Measurements from ENCODE around the gene CHST3.

Gene CHST3

DNA sequence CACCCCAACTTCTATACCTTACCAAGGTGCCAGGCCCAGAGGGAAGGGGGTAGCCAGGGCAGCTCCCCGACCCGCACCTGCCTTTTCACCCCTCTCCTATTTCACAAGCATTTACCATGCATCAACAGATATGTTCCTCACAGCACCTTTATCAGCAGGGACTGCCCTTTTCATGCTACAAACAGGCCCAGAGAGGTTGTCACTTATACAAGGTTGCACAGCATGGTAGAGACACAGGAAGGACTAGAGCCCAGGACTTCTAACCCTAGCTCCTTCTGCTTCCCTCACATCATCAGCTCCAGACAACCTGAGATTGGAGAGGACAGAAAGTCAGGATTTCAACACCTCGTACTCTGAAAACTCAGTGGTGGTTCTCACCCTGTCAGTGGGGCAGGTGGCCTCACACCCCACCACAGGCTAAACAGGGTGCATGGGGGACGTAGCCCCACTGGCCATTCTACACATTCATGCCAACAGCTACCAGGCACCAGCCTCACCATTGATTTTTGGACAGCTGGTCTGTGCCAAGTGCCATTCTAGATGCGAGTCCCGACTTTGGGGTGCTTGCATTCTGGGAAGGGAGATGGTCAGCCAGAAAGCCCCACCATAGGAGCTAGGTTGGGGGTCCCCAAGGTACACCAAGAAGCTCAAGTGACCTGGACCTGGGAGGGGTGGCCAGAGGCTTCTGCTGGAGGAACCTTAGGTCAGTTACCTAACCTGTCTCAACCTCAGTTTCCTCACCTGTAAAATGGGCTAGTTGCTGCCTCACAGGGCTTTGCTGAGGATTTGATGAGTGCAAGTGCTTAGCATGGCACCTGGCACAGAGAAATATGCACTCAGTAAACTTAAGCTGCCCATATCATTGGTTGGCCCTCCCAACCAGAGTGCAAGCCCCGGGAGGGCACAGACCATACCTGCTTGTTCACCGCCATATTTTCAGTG, 38.4 kb downstream of the CHST3 start:
- no peak overlapping the region for H3K4me3 ChIP-seq (ENCODE audit: low read length)
- DNase-seq (ENCODE audit: low read depth, low spot score) = no peak

DNA sequence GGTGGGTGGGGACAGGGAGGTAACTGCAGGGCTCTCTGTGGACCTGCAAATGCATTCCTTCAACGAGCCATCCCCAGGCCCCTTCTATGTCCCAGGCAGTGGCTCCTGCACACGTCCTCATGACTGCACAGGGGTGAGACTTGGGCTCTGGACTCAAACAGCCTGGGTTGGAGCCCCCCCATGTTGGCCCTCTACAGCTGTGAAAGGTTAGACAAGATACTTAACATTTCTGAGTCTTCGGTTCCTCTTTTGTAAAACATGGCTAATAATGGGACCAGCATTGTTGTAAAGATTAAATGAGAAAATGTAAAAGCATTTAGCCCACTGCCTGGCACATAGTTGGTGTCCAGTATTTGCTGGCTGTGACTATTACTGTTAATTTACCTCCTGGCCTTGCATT, 41.8 kb downstream of the CHST3 start:
- DNase-seq (ENCODE audit: low read depth, low spot score) = no peak
- no peak overlapping the region for H3K4me3 ChIP-seq (ENCODE audit: low read length)

DNA sequence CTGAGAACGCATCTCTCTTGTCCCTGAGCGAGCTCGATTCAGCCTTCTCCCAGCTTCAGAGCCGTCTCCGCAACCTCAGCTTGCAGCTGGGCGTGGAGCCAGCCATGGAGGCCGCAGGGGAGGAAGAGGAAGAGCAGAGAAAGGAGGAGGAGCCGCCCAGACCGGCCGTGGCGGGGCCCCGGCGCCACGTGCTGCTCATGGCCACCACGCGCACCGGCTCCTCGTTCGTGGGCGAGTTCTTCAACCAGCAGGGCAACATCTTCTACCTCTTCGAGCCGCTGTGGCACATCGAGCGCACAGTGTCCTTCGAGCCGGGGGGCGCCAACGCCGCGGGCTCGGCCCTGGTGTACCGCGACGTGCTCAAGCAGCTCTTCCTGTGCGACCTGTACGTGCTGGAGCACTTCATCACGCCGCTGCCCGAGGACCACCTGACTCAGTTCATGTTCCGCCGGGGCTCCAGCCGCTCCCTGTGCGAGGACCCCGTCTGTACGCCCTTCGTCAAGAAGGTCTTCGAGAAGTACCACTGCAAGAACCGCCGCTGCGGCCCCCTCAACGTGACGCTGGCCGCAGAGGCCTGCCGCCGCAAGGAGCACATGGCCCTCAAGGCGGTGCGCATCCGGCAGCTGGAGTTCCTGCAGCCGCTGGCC, 43.2 kb downstream of the CHST3 start:
- H3K4me3 ChIP-seq (ENCODE audit: low read length) = no peak overlapping the region
- no peak for DNase-seq (ENCODE audit: low read depth, low spot score)

DNA sequence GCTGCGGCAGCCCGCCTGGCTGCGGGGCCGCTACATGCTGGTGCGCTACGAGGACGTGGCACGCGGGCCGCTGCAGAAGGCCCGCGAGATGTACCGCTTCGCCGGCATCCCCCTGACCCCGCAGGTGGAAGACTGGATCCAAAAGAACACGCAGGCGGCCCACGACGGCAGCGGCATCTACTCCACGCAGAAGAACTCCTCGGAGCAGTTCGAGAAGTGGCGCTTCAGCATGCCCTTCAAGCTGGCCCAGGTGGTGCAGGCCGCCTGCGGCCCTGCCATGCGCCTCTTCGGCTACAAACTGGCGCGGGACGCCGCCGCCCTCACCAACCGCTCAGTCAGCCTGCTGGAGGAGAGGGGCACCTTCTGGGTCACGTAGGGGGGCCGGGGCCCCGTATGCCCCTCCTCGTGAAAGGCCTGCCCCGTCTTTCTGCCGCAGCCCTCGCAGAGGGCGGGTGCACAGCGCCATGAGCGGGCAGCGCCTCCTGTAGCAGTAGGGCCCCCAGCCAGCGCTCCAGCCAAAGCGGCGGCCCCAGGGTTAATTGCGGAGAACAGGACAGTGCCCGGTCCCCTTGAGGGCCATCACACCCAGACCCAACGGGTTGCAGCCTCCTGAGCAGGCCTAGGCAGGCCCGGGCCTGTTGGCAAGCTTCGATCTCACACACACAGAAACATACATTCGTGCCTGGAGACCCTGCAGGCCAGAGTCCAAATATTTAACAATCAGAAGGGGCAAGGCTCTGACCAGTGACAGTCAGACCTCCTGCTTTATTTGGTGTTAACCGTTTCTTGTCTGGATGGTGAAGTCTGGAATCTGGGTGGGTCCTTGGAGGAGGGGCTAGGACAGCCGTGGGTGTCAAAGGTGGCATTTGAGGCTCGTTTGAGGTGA, 44.1 kb downstream of the CHST3 start:
- no peak for DNase-seq (ENCODE audit: low read depth, low spot score)
- no peak overlapping the region for H3K4me3 ChIP-seq (ENCODE audit: low read length)

DNA sequence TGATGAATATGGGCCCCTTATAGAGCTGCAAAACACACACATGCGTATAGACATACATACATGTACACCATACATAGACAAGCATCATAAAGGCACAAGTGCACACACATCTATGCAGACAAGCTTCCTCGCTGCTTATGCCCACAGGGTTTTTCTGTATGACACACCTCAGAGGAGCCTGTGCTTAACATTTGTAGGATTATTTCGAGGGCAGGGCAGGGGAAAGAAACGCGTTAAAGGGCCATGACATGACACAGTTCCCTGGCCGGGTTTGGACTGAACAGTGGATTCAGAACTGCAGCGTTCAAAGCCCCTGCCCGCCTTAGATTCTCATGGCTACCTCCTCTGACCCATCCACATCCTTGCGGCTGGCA, 44.8 kb downstream of the CHST3 start:
- DNase-seq (ENCODE audit: low read depth, low spot score) = no peak
- H3K4me3 ChIP-seq (ENCODE audit: low read length) = no peak overlapping the region

DNA sequence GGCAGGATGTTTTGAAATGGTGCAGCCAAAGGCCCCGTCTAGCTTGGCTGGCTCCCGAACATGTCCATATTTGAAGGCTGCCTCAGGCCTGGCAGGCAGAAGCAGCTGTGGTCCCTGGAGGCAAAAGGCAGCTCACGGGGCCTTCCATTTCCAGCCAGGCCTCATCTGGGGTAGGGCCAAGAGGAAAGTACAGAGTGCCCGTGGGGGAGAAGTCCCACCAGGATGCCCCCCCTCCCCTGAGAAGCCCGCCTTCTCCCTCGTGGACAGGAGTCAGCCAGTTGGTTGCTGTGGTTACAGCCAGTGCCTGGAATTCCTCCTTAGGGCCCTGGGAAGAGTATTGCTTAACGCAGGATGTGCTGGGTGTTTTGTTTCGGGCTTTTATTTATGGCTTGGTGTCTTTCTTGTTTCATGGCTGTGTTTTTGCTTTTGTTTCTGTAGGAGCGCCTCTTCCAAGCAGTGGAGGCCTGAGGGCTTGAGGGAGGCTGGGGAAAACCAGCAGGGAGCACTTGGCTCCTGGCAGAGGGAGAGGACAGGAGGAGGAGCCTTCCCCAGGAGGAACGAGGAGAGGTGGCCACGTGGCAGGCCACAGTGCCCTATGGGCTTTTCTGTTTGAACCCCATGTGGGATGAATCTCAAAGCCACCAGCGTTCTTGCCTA, 45.4 kb downstream of the CHST3 start:
- DNase-seq (ENCODE audit: low read depth, low spot score) = no peak
- H3K4me3 ChIP-seq (ENCODE audit: low read length) = no peak overlapping the region

DNA sequence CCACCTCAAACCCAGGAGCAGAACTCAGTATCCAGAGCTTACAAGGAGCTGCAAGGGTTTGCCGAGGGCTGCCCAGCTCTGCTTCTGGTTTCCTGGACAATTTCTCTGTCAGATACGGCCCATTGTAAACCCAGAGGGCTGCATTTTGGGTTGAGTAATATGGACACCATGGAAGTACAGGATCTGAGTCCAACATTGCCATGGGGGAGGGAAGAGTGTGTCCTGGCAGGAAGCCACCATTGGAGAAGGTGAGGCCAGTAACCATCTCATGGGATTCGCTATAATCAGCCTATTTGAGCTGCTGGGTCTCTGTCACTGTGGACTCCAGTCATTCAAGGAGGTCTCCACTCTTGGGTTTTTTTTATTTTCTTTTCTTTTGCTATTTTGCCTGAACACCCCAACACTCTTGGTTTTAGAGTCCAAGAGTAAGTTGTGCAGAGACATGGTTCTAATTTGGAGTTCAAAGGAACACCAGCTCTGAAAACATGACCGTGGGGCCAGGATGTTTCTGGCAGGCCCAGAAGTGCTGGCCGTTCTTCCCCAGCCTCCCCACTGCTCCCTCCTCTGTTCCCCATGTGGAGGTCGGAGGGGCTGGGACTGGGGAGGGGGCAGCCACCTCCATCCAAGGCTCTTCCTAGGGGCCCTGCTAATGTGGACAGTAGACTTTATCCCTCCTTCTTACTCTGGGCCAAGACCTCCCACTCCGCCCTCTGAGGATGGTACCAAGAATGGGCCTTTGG, 46.2 kb downstream of the CHST3 start:
- no peak overlapping the region for H3K4me3 ChIP-seq (ENCODE audit: low read length)
- DNase-seq (ENCODE audit: low read depth, low spot score) = no peak

DNA sequence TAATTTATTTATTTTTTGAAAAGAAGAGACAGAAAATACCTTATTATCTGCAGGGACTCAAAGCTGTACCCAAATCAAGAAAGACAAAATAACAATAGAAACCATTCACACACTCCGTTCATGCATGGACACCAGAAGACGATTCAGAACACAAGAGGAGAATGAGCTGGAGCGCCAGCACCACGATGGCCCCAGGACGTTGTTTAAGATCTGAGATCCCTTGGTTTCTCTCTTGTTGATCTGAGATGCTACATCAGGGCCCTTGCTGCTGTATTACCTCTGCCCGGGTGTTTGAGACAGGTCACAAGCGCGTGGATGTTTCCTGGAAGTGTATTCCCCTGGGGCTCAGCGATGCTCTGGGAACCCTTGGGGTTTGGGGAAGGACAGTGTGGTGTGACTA, 46.8 kb downstream of the CHST3 start:
- no peak overlapping the region for H3K4me3 ChIP-seq (ENCODE audit: low read length)
- no peak for DNase-seq (ENCODE audit: low read depth, low spot score)

DNA sequence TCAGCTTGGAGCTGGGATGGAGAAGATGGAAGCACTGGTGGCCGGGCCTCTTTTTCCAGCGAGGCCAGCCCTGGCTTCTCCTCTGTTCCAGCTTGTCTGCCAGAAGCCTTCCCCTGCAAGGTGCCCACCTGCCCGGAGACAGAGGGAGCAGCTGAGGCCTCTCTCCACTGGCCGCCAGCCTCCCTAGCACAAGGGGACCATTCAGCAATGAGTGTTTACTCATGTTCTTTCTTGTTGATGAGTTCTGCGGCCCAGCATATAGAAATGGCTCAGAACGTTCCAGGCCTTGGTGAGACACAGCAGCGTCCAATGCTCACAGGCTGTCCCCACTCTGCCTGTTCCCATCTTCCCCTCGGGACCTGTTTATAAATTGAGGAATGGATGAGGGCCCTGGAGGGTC, 47.3 kb downstream of the CHST3 start:
- no peak overlapping the region for H3K4me3 ChIP-seq (ENCODE audit: low read length)
- no peak for DNase-seq (ENCODE audit: low read depth, low spot score)

DNA sequence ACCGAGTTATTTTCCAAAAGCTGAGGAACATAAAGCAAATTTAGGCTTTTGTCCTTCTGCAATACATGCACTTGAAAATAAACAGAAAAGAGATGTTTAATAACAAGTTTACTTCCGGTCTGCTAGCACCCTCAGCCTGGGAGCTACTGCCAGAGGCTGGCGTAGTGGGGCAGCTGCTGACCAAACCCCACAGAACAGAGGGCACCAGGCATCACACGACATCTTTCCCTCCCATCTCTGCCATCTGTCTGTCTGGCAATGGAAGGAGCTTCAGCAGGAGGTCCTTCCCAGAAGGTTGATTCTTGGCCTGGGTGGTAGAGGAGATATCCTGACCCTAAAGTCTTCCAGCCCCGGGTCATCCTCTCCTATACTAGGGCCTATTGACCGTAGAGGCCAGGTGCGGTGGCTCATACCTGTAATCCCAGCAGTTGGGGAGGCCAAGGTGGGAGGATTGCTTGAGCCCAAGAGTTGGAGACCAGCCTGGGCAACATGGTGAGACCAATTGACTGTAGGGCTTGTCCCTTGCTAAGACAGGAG, 47.8 kb downstream of the CHST3 start:
- no peak overlapping the region for H3K4me3 ChIP-seq (ENCODE audit: low read length)
- no peak for DNase-seq (ENCODE audit: low read depth, low spot score)

DNA sequence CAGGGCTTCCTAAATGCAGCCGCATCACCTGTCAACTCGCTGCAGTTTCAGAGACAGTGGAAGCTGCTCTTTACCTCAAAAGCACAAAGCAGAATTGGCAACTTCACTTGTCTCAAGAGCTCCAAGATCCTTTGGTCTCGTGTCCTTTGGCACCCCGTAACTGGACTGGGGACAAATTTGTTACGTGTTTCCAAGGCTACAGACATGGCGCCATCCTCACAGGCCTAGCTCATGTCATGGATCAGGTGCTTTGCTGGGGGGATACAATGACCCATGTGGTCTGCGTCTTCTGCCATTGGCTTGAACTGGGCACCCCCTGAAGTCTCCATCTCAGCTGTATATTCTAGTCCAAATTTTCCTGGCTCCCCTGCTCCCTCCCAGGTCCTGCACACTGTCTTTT, 48.6 kb downstream of the CHST3 start:
- H3K4me3 ChIP-seq (ENCODE audit: low read length) = no peak overlapping the region
- no peak for DNase-seq (ENCODE audit: low read depth, low spot score)

DNA sequence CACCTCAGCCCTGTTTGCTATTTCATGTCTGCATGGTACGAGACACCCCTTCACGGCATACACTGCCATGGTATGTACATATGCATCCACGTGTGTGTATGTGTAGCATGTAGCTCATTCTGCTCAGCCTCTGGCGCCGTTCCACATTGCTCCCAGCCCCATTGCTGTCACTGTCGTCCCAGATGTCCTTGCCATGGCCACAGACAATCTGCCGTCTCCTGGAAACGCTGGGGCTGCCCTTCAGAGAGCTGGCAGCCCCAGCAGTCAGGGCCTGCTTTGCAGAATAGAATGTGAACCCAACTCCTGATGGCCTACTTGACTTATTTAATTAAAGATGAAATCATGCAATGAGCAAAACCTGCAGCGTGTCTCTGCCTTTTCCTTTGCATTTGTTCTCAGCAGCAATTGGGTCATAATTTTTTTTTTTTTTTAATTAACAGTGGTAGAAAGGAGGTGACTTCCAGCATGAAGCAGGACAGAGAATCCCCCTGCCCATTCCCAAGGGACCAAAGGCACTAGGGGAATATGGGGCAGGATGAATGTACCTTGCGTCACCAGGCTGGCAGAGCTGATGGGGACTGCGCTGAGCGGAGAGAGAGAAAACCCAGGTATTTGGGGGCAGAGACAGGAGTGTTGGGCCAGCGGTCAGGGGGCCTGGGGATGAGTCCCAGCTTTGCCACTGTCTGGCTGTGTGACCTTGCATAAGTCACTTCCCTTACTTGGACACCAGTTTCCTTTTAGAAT, 49.2 kb downstream of the CHST3 start:
- DNase-seq (ENCODE audit: low read depth, low spot score) = no peak
- no peak overlapping the region for H3K4me3 ChIP-seq (ENCODE audit: low read length)

DNA sequence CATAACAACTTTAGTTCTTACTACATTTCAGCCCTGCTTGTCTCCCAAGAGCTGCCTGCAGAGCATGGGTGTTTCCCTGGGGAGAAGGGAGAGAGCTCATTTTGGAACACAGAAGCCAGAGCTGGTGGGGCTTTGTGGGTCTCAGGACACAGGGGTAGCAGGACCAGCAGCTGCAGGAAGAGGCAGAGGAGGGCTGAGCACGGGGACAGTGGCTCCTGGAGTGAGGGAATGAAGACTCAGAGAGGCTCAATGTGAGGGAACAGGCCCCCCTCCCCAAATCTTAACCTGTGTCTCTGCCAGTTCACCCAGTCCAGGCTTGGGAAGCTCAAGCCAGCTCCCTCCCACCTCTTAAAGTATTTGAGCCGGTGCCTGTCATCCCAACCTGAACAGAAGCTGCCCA, 50.0 kb downstream of the CHST3 start:
- no peak overlapping the region for H3K4me3 ChIP-seq (ENCODE audit: low read length)
- no peak for DNase-seq (ENCODE audit: low read depth, low spot score)

DNA sequence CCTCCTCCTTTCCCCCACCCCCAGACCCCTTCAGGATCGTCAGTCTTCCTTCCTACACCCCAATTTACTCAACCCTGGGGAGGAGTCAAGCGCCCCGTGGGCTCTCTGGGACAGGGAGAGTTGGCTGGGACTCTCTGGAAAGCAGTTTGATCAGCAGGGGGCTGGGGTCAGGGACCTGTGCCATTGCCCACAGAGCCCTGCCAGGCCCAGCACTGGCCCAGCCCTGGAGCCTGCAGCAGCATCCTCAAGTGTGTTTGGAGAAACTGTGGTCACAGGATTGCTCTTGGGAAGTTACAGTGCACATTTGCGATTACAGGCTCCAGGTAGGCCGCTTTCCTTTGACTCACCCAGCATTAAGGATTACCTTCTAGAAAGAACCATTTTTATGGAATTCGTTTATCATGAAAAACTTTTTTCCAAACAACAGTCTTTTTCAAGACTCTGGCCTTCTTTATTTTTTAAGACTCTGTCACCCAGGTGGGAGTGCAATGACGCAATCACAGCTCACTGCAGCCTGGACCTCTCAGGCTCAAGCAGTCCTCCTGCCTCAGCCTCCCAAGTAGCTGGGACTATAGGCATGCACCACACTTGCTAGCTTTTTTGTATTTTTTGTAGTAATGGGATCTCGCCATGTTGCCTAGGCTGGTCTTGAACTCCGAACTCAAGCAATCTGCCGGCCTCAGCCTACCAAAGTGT, 50.7 kb downstream of the CHST3 start:
- no peak for DNase-seq (ENCODE audit: low read depth, low spot score)
- H3K4me3 ChIP-seq (ENCODE audit: low read length) = no peak overlapping the region

DNA sequence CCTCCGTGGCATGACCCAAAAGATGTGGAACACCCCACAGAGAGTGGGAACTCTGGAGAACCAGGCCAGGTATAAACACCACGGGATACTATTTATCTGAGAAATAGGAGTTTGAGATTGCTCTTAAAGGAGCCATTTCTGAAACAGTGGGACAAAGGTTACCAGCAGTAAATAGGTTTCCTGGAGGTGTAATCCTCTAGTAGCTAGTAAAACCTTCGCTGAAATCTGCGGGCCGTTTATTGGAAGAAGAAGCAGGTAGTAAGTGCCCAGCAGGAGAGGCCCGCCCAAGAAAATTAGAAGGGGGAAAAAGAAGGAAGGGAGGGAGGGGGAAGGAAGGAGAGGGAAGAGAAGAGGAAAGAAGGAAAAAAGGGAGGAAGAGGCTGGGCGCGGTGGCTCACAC, 51.6 kb downstream of the CHST3 start:
- no peak overlapping the region for H3K4me3 ChIP-seq (ENCODE audit: low read length)
- no peak for DNase-seq (ENCODE audit: low read depth, low spot score)

DNA sequence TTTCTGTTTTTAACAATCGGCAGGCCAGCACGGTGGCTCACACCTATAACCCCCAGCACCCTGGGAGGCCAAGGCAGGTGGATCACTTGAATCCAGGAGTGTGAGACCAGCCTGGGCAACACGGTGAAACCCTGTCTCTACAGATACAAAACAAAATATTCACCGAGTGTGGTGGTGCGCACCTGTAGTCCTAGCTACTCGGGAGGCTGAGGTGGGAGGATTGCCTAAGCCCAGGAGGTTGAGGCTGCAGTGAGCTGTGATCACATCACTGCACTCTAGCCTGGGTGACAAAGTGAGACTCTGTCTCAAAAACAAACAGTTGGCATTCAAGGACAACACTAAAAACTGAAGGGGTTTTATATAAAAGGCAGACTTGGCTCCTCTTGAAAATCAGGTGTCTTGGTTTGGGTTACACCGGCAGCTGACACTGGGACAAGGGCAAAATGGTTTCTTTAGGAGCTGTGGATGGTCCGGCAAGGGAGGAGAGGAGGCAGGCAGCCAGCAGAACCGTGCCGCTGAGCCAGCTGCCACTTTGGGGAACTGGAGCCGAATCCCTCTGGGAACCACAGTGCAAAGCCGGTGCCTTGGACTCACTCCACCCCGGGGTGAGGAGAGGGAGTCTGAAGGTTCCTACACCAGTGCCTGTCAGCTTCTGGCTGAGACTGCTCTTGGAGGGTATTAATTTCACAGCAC, 52.6 kb downstream of the CHST3 start:
- no peak overlapping the region for H3K4me3 ChIP-seq (ENCODE audit: low read length)
- no peak for DNase-seq (ENCODE audit: low read depth, low spot score)

Measured in Jurkat, Clone E6-1 (cell line).